HL-60/S4 treated with retinoic acid at 250 ng/mL for 4 days and 3 days (cell line): ENCODE measurements around the gene RENBP.

Experiments used
- in situ Hi-C: fragments of 300-500 bp; cut with MboI; formaldehyde crosslinking; loops from 2 replicates; pipeline ENCODE4 v1.7.0; 2022; ENCODE audit warnings: low sequenced_read_pairs

Gene RENBP

DNA sequence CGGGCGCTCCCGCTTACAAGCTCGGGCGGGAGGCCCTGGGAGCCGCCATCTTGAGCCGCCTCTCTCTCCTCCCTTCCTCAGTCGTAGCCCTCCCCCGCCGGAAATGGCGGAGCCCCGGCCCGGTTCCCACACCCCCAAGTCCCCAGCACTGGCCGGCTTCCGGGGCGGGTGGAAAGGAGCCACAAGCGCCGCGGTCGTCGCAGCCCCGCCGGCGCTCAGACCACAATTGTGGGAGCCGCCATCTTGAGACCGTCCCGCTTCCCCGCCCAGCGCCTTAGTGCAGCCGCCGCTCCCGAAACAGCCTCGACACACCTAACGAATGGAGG lies 26.6 kb upstream of the RENBP start:
- in situ Hi-C loops, result no loop called here

- in situ Hi-C loops, result no loop called here
Measured at GRCh38 chrX:153970357-153971123, 26.1 kb upstream of the RENBP start.

GRCh38 chrX:153969904-153970356 lies 25.5 kb upstream of the RENBP start:
- in situ Hi-C loops, result no loop called here

DNA sequence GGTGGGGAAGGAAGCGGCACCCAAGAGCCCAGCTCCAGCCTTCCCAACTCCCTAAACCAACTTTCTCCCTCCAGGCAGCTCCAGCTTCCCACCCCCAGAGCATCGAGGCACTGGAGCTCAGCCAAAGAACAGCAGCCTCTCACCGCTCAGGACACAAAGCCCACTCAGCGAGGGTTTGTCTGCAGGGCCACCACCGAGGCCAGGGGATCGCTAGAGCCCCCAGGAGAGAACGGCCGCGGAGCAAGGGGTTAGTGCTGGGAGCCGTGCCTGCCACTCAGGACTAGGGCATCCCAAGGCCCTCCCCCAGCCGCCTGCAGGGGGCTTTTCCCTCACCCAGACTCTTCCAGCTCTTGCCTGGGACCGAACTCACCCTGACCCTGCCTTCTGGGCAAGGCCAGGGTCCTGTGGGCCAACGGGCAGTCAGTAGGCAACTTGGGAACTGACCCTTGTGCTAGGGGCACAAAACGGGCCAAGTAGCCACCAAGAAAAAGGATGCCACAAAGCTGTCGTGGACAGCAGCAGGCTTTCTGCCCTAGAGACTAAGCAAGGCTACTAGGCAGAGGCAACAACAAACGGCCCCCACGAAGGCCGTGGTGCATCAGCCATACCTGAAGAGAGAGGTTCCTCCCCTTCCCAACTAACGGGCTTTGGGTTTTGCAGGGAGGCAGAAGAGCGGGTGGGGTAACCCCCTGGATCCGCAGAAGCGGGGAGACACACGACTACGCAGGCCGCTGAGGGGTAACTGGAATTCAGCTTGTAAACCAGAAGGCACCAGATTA lies 24.9 kb upstream of the RENBP start:
- in situ Hi-C loops, result no loop called here

DNA sequence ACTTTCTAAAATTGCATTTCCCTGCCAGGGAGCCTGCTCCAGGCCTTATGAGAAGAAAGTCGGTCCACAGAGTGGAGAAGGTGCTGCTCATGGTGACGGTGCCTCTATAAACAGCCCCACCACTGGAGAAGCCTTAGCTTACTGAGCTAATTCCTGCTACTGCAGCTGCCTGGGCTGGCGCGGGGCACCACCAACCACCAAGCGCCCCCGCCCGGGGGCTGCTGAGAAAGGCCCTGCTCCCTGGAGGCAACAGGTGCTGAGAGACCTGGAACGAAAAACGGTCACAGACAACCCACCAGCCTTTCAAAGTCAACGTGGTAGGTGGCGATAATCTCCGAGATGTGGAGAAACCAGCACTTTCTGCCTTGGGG lies 24.3 kb upstream of the RENBP start:
- in situ Hi-C loops, result no loop called here

- in situ Hi-C loops, result no loop called here
Measured at GRCh38 chrX:153968255-153968654, 23.8 kb upstream of the RENBP start.

DNA sequence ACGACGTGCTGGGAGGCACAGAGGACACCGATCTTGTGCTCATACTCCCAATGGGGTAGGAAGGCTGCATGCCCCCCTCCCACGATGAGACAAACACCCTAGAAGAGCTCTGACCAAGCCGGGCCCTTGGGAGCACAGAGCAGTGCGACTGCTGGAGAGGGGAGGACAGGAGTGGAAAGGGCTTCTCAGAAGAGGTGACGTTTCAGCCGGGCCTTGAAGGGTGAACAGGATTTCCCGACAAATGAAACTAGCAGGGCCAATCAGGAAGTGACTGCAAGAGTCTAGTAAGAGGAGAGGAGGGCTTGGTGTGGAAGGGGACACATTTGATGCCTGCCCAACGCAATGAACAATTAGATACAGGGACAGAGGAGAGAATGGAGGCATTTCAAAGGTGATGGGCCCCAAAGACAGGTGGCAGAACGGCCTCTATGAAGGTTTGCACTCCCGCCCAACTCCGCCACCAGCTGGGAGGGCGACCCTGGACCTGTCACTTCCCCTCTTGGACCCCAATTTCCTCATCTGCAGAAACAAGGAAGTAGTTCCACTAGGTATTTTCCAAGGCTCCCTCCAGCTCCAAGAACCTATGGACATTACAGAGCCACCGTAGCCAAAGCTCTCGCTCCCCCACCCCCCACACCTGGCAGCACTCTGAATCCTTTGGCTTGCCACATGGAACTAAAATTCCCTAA lies 23.2 kb upstream of the RENBP start:
- in situ Hi-C loops, result no loop called here

GRCh38 chrX:153966841-153967535 lies 22.5 kb upstream of the RENBP start:
- in situ Hi-C loops, result no loop called here

- in situ Hi-C loops, result no loop called here
Measured at GRCh38 chrX:153966283-153966688, 21.8 kb upstream of the RENBP start.

DNA sequence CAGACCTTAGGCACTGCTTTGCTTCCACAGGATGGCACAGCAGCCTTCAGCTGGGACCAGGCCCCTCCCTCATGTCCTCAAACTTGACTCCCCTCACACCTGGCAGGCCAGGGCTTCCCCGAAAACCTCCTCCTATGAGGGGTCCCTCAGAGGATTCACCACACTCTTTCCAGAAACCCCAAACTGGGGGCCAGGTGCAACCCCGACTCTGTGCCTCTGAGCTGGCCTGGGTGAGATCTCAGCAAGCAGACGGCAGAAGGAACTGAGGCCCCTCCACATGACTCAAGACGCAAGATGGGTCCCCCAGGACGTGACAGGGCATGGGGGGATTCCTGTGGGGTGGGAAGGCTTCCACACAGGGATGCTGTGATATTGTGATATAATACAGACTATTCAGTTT lies 21.0 kb upstream of the RENBP start:
- in situ Hi-C loops, result no loop called here

DNA sequence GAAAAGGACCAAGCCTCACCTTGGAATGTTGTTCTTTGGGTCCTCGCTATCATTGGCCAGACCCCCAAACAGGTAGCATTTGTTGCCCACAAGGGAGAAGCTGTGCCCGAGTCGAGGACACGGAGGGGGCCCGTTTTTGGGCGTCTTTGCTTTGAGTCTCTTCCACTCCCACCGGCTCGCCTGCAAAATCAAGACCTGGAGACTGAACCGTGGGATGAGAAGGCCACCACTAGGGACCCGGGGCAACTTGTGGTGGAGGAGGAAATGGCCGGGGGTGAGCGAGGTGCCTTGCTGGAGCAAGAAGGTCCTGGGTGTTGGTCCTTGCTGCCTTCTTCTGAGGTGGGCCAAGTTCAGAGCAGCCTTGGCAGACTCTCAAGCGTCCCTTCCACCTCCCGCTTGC lies 19.7 kb upstream of the RENBP start:
- in situ Hi-C loops, result no loop called here

DNA sequence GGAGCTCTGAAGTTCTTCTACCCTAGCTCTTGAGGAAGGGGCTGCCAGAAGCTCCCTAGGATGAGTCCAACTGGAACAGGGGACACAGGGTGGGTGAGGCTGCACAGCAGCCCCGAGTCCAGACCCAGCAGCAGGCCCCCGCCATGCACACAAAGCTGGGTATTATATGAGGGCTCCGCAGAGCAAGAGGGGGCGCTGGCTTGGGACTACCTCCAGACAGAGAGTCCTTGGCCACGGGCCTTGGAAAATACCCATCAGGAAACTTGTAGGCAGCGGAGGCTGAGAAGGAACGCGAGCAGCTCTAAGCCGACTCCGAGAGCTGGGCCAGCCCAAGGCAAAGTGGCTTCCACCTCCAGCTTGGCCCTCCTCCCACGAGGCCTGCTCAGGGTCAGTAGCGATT lies 19.1 kb upstream of the RENBP start:
- in situ Hi-C loops, result no loop called here

- in situ Hi-C loops, result no loop called here
Measured at GRCh38 chrX:153961292-153961691, 16.8 kb upstream of the RENBP start.

- in situ Hi-C loops, result no loop called here
Measured at GRCh38 chrX:153960786-153961185, 16.3 kb upstream of the RENBP start.

DNA sequence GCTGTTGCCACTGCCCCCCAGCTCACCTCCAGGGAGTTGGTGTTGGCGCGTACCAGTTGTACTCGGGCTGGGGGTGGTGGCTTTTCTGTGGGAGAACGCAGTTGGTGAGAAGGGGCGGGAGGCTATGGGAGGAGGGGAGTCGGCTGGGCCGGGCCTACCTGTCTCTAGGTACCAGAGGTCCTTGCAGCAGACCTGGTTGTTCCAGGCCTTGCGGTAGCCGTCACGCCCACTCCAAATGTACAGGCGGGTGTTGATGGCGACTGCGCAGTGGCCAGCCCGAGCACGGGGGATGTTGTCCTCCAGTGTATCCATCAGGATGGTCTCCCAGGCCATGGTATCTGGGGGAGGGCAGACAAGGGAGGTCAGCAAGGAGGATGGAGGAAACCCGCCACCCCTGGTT lies 15.6 kb upstream of the RENBP start:
- in situ Hi-C loops, result no loop called here

- in situ Hi-C loops, result no loop called here
Measured at GRCh38 chrX:153959649-153960048, 15.2 kb upstream of the RENBP start.

DNA sequence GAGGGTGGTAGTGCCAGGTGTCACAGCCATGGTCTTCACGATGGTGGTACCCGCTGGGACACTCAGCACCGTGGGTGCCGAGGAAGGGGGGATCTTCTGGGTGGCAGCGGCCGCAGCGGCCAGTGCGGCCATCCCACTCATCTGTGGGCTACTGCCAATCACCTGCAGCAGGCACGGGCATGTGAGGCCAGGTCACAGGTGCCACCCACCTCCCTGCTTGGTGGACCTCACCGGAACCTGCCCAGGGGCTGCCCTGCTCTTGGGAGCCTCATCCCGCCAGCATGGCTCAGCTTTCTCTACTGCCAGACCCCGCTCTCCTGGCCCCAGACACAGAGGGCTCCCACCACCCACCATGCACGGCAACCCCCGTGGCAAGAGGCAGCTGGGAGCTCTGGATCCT lies 14.2 kb upstream of the RENBP start:
- in situ Hi-C loops, result no loop called here

- in situ Hi-C loops, result no loop called here
Measured at GRCh38 chrX:153957224-153957623, 12.8 kb upstream of the RENBP start.

DNA sequence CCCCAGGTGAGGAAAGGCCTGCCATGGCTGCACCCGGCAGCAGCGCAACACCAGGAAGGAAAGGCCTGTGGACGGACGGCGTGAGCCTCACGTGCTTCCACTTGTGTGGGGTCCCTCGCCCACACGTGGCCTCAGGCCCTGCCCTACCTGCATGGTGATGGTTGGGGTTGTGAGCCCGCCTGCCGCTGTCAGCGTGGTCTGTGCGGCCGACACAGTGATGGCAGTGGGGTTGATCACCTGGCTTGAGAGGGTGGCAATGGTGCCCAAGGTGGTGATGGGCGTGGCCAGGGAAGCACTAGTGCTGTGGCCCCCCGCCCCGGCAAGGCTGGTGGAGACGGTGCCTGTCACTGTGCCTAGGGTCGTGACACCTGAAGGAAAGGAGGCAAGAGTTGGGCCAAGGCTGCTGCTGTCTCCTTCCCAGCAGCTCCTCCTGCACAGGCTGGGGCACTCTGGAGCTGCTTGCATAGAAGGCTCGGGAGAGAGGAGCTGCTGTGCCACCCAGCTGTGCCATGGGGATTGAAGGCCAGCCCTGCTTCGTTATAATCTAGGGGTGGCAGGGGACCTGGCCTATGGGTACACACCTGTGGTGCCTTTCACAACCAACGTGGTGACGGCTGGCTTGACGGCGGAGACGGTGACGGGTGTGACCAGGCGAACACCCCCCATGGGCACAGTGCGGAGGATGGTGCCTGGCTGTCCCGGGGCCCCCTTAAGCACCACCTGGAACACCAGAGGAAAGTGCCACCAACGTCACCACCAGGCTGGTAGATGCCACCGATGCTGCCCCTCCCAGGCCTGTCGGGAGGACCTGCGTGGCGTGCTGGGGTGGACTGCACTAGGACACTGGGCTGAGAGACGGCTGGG lies 11.8 kb upstream of the RENBP start:
- in situ Hi-C loops, result no loop called here

DNA sequence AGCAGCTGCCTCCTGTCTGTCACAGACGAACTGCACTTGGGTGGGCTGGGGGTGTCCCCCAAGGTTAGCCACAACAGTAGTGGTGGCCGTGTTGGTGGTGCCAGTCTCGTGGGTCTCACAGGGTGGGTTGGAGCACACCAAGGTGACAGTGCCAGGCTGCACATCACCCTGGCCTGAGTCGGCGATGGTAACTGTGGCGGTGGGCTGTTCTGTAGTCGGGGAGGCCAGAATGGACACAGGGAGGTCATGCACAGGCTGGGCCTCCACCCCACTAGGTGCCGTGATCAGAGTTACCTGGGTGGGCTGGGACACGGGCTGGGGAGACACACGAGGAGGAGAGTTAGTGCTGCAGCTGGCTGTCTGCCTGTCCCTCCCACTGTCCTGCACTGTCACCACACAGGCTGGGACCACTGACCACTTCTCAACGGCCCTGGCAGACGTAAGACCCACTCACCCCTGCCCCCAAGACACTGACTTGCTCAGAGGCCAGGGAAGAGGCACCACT lies 10.8 kb upstream of the RENBP start:
- in situ Hi-C loops, result no loop called here
